ENCODE results near the gene SGPP2.

SGPP2 gene

GRCh38 chr2:222456479-222457077 lies 32.2 kb downstream of the SGPP2 start:
- Histone ChIP-seq H3K27me3 (no peaks in the 10 kb centered on the region), H3K4me1 (ENCODE audit: control insufficient read depth in 1 of 2, insufficient read depth in 1 of 2, low read depth in 1 of 2, low read length in 1 of 2) (no peaks in the 10 kb centered on the region), H3K27ac (no peak overlapping the region), H3K4me3 (ENCODE audit: low read depth in 1 of 2, low read length in 1 of 2) (no peak overlapping the region), H3K36me3 (no peaks in the 10 kb centered on the region), H3K9me3 (no peaks in the 10 kb centered on the region)
- TF ChIP-seq, protein P1, sequence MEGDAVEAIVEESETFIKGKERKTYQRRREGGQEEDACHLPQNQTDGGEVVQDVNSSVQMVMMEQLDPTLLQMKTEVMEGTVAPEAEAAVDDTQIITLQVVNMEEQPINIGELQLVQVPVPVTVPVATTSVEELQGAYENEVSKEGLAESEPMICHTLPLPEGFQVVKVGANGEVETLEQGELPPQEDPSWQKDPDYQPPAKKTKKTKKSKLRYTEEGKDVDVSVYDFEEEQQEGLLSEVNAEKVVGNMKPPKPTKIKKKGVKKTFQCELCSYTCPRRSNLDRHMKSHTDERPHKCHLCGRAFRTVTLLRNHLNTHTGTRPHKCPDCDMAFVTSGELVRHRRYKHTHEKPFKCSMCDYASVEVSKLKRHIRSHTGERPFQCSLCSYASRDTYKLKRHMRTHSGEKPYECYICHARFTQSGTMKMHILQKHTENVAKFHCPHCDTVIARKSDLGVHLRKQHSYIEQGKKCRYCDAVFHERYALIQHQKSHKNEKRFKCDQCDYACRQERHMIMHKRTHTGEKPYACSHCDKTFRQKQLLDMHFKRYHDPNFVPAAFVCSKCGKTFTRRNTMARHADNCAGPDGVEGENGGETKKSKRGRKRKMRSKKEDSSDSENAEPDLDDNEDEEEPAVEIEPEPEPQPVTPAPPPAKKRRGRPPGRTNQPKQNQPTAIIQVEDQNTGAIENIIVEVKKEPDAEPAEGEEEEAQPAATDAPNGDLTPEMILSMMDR (IDR thresholded peaks at IDR 0.05): no peak

DNA sequence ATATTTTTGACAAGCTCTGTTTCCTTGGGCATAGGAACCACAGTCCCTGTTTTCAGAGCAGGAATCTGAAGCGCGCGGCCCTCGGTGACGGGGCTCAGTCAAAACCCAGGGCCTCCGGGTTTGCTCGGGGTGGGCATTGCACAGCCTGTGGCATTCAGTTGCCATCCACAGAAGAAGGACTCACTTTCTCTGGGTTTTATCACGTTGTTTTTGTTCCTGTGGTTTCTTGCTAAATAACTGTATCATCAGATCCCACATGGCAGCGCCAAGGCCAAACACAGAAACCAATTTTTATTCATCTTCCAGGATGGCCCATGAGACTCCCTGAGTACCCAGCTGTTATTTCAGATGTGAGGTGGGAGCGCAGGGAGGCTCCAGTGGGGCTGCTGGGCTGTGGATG lies 35.6 kb downstream of the SGPP2 start:
- TF ChIP-seq, protein P1 (IDR thresholded peaks at IDR 0.05): no peak
- Histone ChIP-seq H3K36me3 (no peaks in the 10 kb centered on the region), H3K4me3 (ENCODE audit: low read depth in 1 of 2, low read length in 1 of 2) (no peak overlapping the region), H3K4me1 (ENCODE audit: control insufficient read depth in 1 of 2, insufficient read depth in 1 of 2, low read depth in 1 of 2, low read length in 1 of 2) (no peaks in the 10 kb centered on the region), H3K27ac (no peak overlapping the region), H3K9me3 (no peaks in the 10 kb centered on the region), H3K27me3 (no peaks in the 10 kb centered on the region)

GRCh38 chr2:222465746-222466145 lies 41.4 kb downstream of the SGPP2 start:
- no peaks in the 10 kb centered on the region for H3K36me3 ChIP-seq
- H3K4me1 ChIP-seq (ENCODE audit: control insufficient read depth in 1 of 2, insufficient read depth in 1 of 2, low read depth in 1 of 2, low read length in 1 of 2): peaks cover 0 to 9% of the 10 kb centered on the region in 2 experiments
- TF ChIP-seq, protein P1 (IDR thresholded peaks at IDR 0.05): no peak
- H3K4me3 ChIP-seq (ENCODE audit: low read depth in 1 of 2, low read length in 1 of 2): no peak overlapping the region
- H3K27me3 ChIP-seq: peaks cover 3% of the 10 kb centered on the region
- H3K9me3 ChIP-seq: no peaks in the 10 kb centered on the region
- no peak overlapping the region for H3K27ac ChIP-seq

- Histone ChIP-seq H3K36me3 (no peaks in the 10 kb centered on the region), H3K9me3 (no peaks in the 10 kb centered on the region), H3K27me3 (peaks cover 3% of the 10 kb centered on the region), H3K4me1 (ENCODE audit: control insufficient read depth in 1 of 2, insufficient read depth in 1 of 2, low read depth in 1 of 2, low read length in 1 of 2) (peaks cover 0 to 9% of the 10 kb centered on the region in 2 experiments), H3K4me3 (ENCODE audit: low read depth in 1 of 2, low read length in 1 of 2) (no peak overlapping the region), H3K27ac (no peak overlapping the region)
- TF ChIP-seq, protein P1 (IDR thresholded peaks at IDR 0.05): no peak
These were observed 44.0 kb downstream of the SGPP2 start for GRCh38 chr2:222468346-222468745.

- peaks cover 3% of the 10 kb centered on the region for H3K27me3 ChIP-seq
- TF ChIP-seq, protein P1 (IDR thresholded peaks at IDR 0.05): no peak
- H3K27ac ChIP-seq: no peak overlapping the region
- peaks cover 0 to 4% of the 10 kb centered on the region in 2 experiments for H3K4me1 ChIP-seq (ENCODE audit: control insufficient read depth in 1 of 2, insufficient read depth in 1 of 2, low read depth in 1 of 2, low read length in 1 of 2)
- H3K4me3 ChIP-seq (ENCODE audit: low read depth in 1 of 2, low read length in 1 of 2): no peak overlapping the region
- H3K9me3 ChIP-seq: no peaks in the 10 kb centered on the region
- H3K36me3 ChIP-seq: no peaks in the 10 kb centered on the region
These were observed 46.6 kb downstream of the SGPP2 start for GRCh38 chr2:222470802-222471468.

Measured in neutrophil (primary cell).